ENCODE measurements around the gene CMIP. TPM values are rescaled to one million over a fixed set of nuclear protein-coding genes. Genes with fewer than 3 reads are reported as not detected.

The CMIP gene
- total RNA-seq, 4 donors from 2014 or later: 63.9 to 89.9 (median 70.0) TPM

- no peaks in the 10 kb centered on the region for H3K36me3 ChIP-seq
- no peak overlapping the region for H3K4me3 ChIP-seq
- peak overlapping the region; percentile 95 for H3K27ac ChIP-seq
- peaks cover 65% of the 10 kb centered on the region for H3K4me1 ChIP-seq
- TF ChIP-seq POLR2AphosphoS5 (IDR thresholded peaks at IDR 0.05) (no peak), POLR2A (IDR thresholded peaks at IDR 0.05) (no peak), CTCF (IDR thresholded peaks at IDR 0.05) (no peak)
- H3K9me3 ChIP-seq: no peaks in the 10 kb centered on the region
- no peak for DNase-seq (ENCODE audit: low spot score in 2 of 2)
- no peaks in the 10 kb centered on the region for H3K27me3 ChIP-seq
- WGBS: 42% methylated on average over 4 of the region's 4 CpGs
These were observed 81.6 kb downstream of the CMIP start for GRCh38 chr16:81526199-81526598.

- H3K4me1 ChIP-seq: peaks cover 72% of the 10 kb centered on the region
- no peak overlapping the region for H3K4me3 ChIP-seq
- no peak for TF ChIP-seq CTCF (IDR thresholded peaks at IDR 0.05)
- TF ChIP-seq POLR2AphosphoS5 (IDR thresholded peaks at IDR 0.05): peak in 2 of 3 donors; percentile 59 to 69
- TF ChIP-seq EP300 (IDR thresholded peaks at IDR 0.05): no peak
- TF ChIP-seq POLR2A (IDR thresholded peaks at IDR 0.05): no peak
These were observed 82.3 kb downstream of the CMIP start for GRCh38 chr16:81526935-81527334.

GRCh38 chr16:81527477-81528178 lies 83.0 kb downstream of the CMIP start:
- no peak for DNase-seq (ENCODE audit: low spot score in 2 of 2)
- Histone ChIP-seq H3K27me3 (no peaks in the 10 kb centered on the region), H3K27ac (peak overlapping the region; percentile 95), H3K36me3 (no peaks in the 10 kb centered on the region), H3K4me1 (peaks cover 79% of the 10 kb centered on the region), H3K9me3 (no peaks in the 10 kb centered on the region), H3K4me3 (no peak overlapping the region)
- WGBS: 75% methylated on average over 7 of the region's 7 CpGs
- peak in 1 of 3 donors; percentile 13 for TF ChIP-seq POLR2AphosphoS5 (IDR thresholded peaks at IDR 0.05)
- TF ChIP-seq CTCF (IDR thresholded peaks at IDR 0.05): no peak

More at GRCh38 chr16:81526935-81527334, 82.3 kb downstream of the CMIP start:
- Histone ChIP-seq H3K27ac (peak overlapping the region; percentile 95), H3K36me3 (no peaks in the 10 kb centered on the region), H3K27me3 (no peaks in the 10 kb centered on the region), H3K9me3 (no peaks in the 10 kb centered on the region)
- 9% methylated on average over 9 of the region's 9 CpGs for WGBS
- no peak for DNase-seq (ENCODE audit: low spot score in 2 of 2)

- Histone ChIP-seq H3K4me3 (no peak overlapping the region), H3K27ac (peak overlapping the region; percentile 95), H3K9me3 (no peaks in the 10 kb centered on the region), H3K27me3 (no peaks in the 10 kb centered on the region), H3K4me1 (peaks cover 82% of the 10 kb centered on the region), H3K36me3 (no peaks in the 10 kb centered on the region)
- no peak for DNase-seq (ENCODE audit: low spot score in 2 of 2)
- 97% methylated on average over 2 of the region's 2 CpGs for WGBS
- no peak for TF ChIP-seq CTCF (IDR thresholded peaks at IDR 0.05)
- no peak for TF ChIP-seq EP300 (IDR thresholded peaks at IDR 0.05)
- TF ChIP-seq POLR2AphosphoS5 (IDR thresholded peaks at IDR 0.05): no peak
- no peak for TF ChIP-seq POLR2A (IDR thresholded peaks at IDR 0.05)
These were observed 83.6 kb downstream of the CMIP start for GRCh38 chr16:81528256-81528655.

- H3K4me3 ChIP-seq: no peak overlapping the region
- peak overlapping the region; percentile 84 for H3K27ac ChIP-seq
- H3K9me3 ChIP-seq: no peaks in the 10 kb centered on the region
- DNase-seq (ENCODE audit: low spot score in 2 of 2): no peak
- WGBS: 67% methylated on average over 16 of the region's 16 CpGs
- TF ChIP-seq POLR2A (IDR thresholded peaks at IDR 0.05) (no peak), POLR2AphosphoS5 (IDR thresholded peaks at IDR 0.05) (no peak), EP300 (IDR thresholded peaks at IDR 0.05) (no peak)
- H3K4me1 ChIP-seq: peaks cover 62% of the 10 kb centered on the region
- H3K36me3 ChIP-seq: no peaks in the 10 kb centered on the region
- no peaks in the 10 kb centered on the region for H3K27me3 ChIP-seq
These were observed 85.7 kb downstream of the CMIP start for GRCh38 chr16:81530296-81530721.
